ENCODE results near the gene RPTOR.

DNA sequence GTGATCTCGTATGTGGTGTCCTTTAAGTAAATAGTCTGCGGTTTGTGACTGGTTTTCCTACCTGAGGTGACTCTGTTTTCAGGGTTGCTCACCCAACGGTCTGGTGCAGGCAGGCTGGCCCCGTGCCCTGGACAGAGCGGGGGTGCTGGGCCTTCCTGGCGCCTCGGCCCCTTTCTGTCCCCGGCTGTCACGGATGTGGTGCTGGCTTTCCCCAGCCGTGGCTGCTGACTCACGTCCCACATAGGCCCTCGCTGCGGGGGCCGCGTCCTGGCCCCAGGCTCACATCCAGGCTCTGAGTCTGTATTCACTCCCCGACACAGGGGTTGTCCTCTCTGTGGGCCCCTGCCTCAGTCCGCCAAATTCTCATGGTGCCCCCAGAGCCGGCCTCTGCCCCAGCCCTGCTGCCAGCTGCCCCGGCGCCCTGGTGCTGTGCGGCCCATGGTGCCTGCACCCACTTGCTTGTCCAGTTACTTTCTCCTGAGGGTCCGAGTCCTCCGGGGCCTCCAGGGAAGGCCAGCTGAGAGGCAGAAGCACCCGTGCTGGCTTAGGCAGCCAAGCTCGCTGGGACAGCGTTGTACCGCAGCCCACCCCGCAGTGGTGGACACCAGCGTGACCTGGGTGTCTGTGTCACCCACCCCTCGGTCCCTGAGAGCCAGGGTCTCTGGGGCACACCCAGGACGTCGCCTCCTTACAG is 452.9 kb downstream of the RPTOR start:
- TF ChIP-seq, protein P1, sequence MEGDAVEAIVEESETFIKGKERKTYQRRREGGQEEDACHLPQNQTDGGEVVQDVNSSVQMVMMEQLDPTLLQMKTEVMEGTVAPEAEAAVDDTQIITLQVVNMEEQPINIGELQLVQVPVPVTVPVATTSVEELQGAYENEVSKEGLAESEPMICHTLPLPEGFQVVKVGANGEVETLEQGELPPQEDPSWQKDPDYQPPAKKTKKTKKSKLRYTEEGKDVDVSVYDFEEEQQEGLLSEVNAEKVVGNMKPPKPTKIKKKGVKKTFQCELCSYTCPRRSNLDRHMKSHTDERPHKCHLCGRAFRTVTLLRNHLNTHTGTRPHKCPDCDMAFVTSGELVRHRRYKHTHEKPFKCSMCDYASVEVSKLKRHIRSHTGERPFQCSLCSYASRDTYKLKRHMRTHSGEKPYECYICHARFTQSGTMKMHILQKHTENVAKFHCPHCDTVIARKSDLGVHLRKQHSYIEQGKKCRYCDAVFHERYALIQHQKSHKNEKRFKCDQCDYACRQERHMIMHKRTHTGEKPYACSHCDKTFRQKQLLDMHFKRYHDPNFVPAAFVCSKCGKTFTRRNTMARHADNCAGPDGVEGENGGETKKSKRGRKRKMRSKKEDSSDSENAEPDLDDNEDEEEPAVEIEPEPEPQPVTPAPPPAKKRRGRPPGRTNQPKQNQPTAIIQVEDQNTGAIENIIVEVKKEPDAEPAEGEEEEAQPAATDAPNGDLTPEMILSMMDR (IDR thresholded peaks at IDR 0.05): no peak
- TF ChIP-seq, protein P2, sequence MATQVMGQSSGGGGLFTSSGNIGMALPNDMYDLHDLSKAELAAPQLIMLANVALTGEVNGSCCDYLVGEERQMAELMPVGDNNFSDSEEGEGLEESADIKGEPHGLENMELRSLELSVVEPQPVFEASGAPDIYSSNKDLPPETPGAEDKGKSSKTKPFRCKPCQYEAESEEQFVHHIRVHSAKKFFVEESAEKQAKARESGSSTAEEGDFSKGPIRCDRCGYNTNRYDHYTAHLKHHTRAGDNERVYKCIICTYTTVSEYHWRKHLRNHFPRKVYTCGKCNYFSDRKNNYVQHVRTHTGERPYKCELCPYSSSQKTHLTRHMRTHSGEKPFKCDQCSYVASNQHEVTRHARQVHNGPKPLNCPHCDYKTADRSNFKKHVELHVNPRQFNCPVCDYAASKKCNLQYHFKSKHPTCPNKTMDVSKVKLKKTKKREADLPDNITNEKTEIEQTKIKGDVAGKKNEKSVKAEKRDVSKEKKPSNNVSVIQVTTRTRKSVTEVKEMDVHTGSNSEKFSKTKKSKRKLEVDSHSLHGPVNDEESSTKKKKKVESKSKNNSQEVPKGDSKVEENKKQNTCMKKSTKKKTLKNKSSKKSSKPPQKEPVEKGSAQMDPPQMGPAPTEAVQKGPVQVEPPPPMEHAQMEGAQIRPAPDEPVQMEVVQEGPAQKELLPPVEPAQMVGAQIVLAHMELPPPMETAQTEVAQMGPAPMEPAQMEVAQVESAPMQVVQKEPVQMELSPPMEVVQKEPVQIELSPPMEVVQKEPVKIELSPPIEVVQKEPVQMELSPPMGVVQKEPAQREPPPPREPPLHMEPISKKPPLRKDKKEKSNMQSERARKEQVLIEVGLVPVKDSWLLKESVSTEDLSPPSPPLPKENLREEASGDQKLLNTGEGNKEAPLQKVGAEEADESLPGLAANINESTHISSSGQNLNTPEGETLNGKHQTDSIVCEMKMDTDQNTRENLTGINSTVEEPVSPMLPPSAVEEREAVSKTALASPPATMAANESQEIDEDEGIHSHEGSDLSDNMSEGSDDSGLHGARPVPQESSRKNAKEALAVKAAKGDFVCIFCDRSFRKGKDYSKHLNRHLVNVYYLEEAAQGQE (IDR thresholded peaks at IDR 0.05; ENCODE audit: insufficient read depth in 1 of 2, low read depth in 2 of 2, low read length in 1 of 2): no peak
